H1 (cell line): ENCODE data around the gene CALM3. TPM values are rescaled to one million over a fixed set of nuclear protein-coding genes. Genes with fewer than 3 reads are reported as not detected.

Experiments
- CTCF ChIA-PET: fragments of 300-600 bp; sonication (Branson Sonifier 250); formaldehyde crosslinking; loops from one replicate; lab custom pipeline; 2021; ENCODE audit not compliant: partially characterized antibody; lab: Charles Lee
- POLR2A ChIA-PET: fragments of 300-600 bp; sonication (Branson Sonifier 250); formaldehyde crosslinking; loops from one replicate; lab custom pipeline; 2021; ENCODE audit warnings: inconsistent platforms; ENCODE audit not compliant: partially characterized antibody; lab: Charles Lee
- DNase-seq, 2 experiments: peaks; one replicate each; pipeline versions ENCODE4 v3.0.0 to v3.0.0-alpha.2; 2010 to 2022; ENCODE audit warnings: low spot score in 2 of 2, low read depth in 1 of 2, mixed read lengths in 1 of 2
- FAIRE-seq: peaks from 2 replicates; lab custom pipeline; 2011; peaks lifted over from hg19 to GRCh38; lab: Jason Lieb, UNC
- H2AFZ ChIP-seq: 2 replicates; pipeline ENCODE4 v1.8.1; 2012; ENCODE audit warnings: low read length, inconsistent platforms
- H2AK5ac ChIP-seq: 2 replicates; pipeline ENCODE4 v1.6.1; 2013; ENCODE audit warnings: low read depth, low read length
- H2BK120ac ChIP-seq: replicated peaks from 2 replicates; pipeline ENCODE3; 2013; ENCODE audit warnings: low read depth, low read length, inconsistent platforms
- H2BK12ac ChIP-seq: 2 replicates; pipeline ENCODE4 v1.6.1; 2013; ENCODE audit warnings: low read depth, low read length
- H2BK15ac ChIP-seq: 2 replicates; pipeline ENCODE4 v1.6.1; 2013; ENCODE audit warnings: low read length
- H2BK20ac ChIP-seq: 2 replicates; pipeline ENCODE4 v1.6.1; 2013; ENCODE audit warnings: low read length
- H2BK5ac ChIP-seq: 2 replicates; pipeline ENCODE4 v1.6.1; 2013; ENCODE audit warnings: low read depth, low read length
- H3K14ac ChIP-seq: 2 replicates; pipeline ENCODE4 v1.6.1; 2013; ENCODE audit warnings: inconsistent platforms; ENCODE audit not compliant: insufficient read length
- H3K18ac ChIP-seq: 2 replicates; pipeline ENCODE4 v1.6.1; 2013; ENCODE audit warnings: low read length; ENCODE audit errors: extremely low read depth
- H3K23ac ChIP-seq: 2 replicates; pipeline ENCODE4 v1.6.1; 2013; ENCODE audit warnings: inconsistent platforms; ENCODE audit not compliant: insufficient read length
- H3K23me2 ChIP-seq: 2 replicates; pipeline ENCODE4 v1.6.1; 2013; ENCODE audit warnings: low read depth, low read length
- H3K27ac ChIP-seq: 2 replicates; pipeline ENCODE4 v1.6.1; 2011; ENCODE audit warnings: low read depth, low read length, inconsistent platforms
- H3K27me3 ChIP-seq, 4 experiments: replicated peaks in 1 of 4; 1 replicate in 1 of 4; 2 replicates in 3 of 4; pipeline versions ENCODE4 v1.6.1 to v1.8.1; 2011 to 2013; ENCODE audit warnings: low read length in 3 of 4, mild to moderate bottlenecking in 3 of 4, inconsistent platforms in 2 of 4, mixed read lengths in 2 of 4, moderate library complexity in 1 of 4; ENCODE audit not compliant: control insufficient read depth in 3 of 4, insufficient read depth in 3 of 4; ENCODE audit errors: extremely low read depth in 1 of 4
- H3K36me3 ChIP-seq, 4 experiments: 2 replicates each; pipeline versions ENCODE4 v1.6.1 to v1.8.1; 2011 to 2013; ENCODE audit warnings: mild to moderate bottlenecking in 4 of 4, low read length in 3 of 4, moderate library complexity in 2 of 4, control low read depth in 1 of 4, inconsistent platforms in 1 of 4; ENCODE audit not compliant: insufficient read depth in 4 of 4, control insufficient read depth in 2 of 4
- H3K4ac ChIP-seq: replicated peaks from 2 replicates; pipeline ENCODE3; 2013; ENCODE audit warnings: low read length, low read depth, mixed read lengths, inconsistent platforms; ENCODE audit not compliant: insufficient read length
- H3K4me1 ChIP-seq, 4 experiments: replicated peaks in 1 of 4; 1 replicate in 1 of 4; 2 replicates in 3 of 4; pipeline versions ENCODE4 v1.6.1 to v1.8.1; 2011 to 2013; ENCODE audit warnings: low read length in 3 of 4, inconsistent platforms in 2 of 4, mixed read lengths in 1 of 4; ENCODE audit not compliant: insufficient read depth in 4 of 4, control insufficient read depth in 3 of 4
- H3K4me2 ChIP-seq, 2 experiments: 2 replicates each; pipeline versions ENCODE4 v1.6.1 to v1.8.1; 2011 to 2013; ENCODE audit warnings: low read depth in 2 of 2, low read length in 2 of 2, control low read depth in 1 of 2, inconsistent platforms in 1 of 2, mild to moderate bottlenecking in 1 of 2; ENCODE audit not compliant: insufficient read depth in 1 of 2
- H3K4me3 ChIP-seq, 4 experiments: fragments of 200-600, 300-600 bp in 1 of 4; sonication (generic), shearing (Covaris generic), sonication (Bioruptor Twin) in 1 of 4; 2 replicates each; pipeline versions ENCODE4 v1.5.1 to v1.8.1; 2011 to 2016; ENCODE audit warnings: low read length in 4 of 4, low read depth in 3 of 4, control low read depth in 2 of 4, inconsistent platforms in 2 of 4, mild to moderate bottlenecking in 2 of 4, mixed read lengths in 1 of 4, moderate library complexity in 1 of 4; ENCODE audit not compliant: insufficient read depth in 2 of 4; ENCODE audit errors: extremely low read depth in 1 of 4
- H3K56ac ChIP-seq: replicated peaks from 2 replicates; pipeline ENCODE3; 2013; ENCODE audit warnings: low read depth, mild to moderate bottlenecking, mixed read lengths, low read length, inconsistent platforms; ENCODE audit not compliant: insufficient read length
- H3K79me1 ChIP-seq: 2 replicates; pipeline ENCODE4 v1.6.1; 2013; ENCODE audit warnings: low read depth, low read length, control low read depth
- H3K79me2 ChIP-seq, 2 experiments: 2 replicates each; pipeline versions ENCODE4 v1.6.1 to v1.8.1; 2012 to 2013; ENCODE audit warnings: low read length in 2 of 2, mild to moderate bottlenecking in 2 of 2, inconsistent platforms in 1 of 2; ENCODE audit not compliant: insufficient read depth in 2 of 2, control insufficient read depth in 1 of 2
- H3K9ac ChIP-seq, 4 experiments: replicated peaks in 1 of 4; 1 replicate in 1 of 4; 2 replicates in 3 of 4; pipeline versions ENCODE4 v1.6.1 to v1.8.1; 2011 to 2013; ENCODE audit warnings: low read depth in 3 of 4, low read length in 3 of 4, control low read depth in 2 of 4, mild to moderate bottlenecking in 2 of 4, moderate library complexity in 2 of 4, inconsistent platforms in 1 of 4; ENCODE audit errors: extremely low read depth in 1 of 4
- H3K9me3 ChIP-seq, 2 experiments: 2 replicates each; pipeline versions ENCODE4 v1.6.1 to v1.8.1; 2012 to 2013; ENCODE audit warnings: mild to moderate bottlenecking in 2 of 2, moderate library complexity in 2 of 2, control low read depth in 1 of 2, inconsistent platforms in 1 of 2, low read depth in 1 of 2, low read length in 1 of 2, mixed read lengths in 1 of 2; ENCODE audit not compliant: insufficient read depth in 2 of 2
- H4K20me1 ChIP-seq, 2 experiments: replicated peaks in 1 of 2; 2 replicates each; pipeline versions ENCODE3 to v1.8.1; 2011 to 2013; ENCODE audit warnings: inconsistent platforms in 2 of 2, low read length in 2 of 2, mild to moderate bottlenecking in 1 of 2; ENCODE audit not compliant: insufficient read depth in 2 of 2, control insufficient read depth in 1 of 2
- H4K5ac ChIP-seq: 2 replicates; pipeline ENCODE4 v1.6.1; 2013; ENCODE audit warnings: low read length, low read depth, mixed read lengths, inconsistent platforms; ENCODE audit not compliant: insufficient read length
- H4K8ac ChIP-seq: 2 replicates; pipeline ENCODE4 v1.8.0; 2013; ENCODE audit warnings: mild to moderate bottlenecking, moderate library complexity, low read length, inconsistent platforms; ENCODE audit not compliant: insufficient read depth; ENCODE audit errors: extremely low read depth
- H4K91ac ChIP-seq: replicated peaks from 2 replicates; pipeline ENCODE3; 2013; ENCODE audit warnings: low read length, mixed read lengths, inconsistent platforms; ENCODE audit not compliant: insufficient read length
- CBX5 ChIP-seq: fragments of 300-800, 300-1000 bp; sonication (generic); IDR thresholded peaks from 2 replicates; pipeline ENCODE4 v1.7.1; 2016; ENCODE audit warnings: antibody characterized with exemption, low read length, low read depth
- WGBS, 2 experiments: shearing (Covaris generic) in 1 of 2; methylation state at CpG; one replicate each; pipeline versions ENCODE4 v1.1.6 to v1.1.7; 2013 to 2015; ENCODE audit warnings: low lambda C conversion rate in 2 of 2, mixed read lengths in 2 of 2, inconsistent platforms in 1 of 2, low coverage in 1 of 2, missing lambda C conversion rate in 1 of 2; ENCODE audit not compliant: insufficient replicate concordance in 2 of 2, insufficient coverage in 1 of 2, insufficient read length in 1 of 2; ENCODE audit errors: extremely low coverage in 1 of 2, missing lambda C conversion rate in 1 of 2; 5-methylcytosine and 5-hydroxymethylcytosine counted together
- polyA plus RNA-seq, 7 experiments: library from polyadenylated mRNA; depleted of rRNA in 3 of 7; stranded (reverse) in 5 of 7; unstranded in 2 of 7; fragments of >200 nt in 5 of 7; fragments of 200-250 nt in 2 of 7; gene quantifications; 1 replicate in 5 of 7; 2 replicates in 1 of 7; 4 replicates in 1 of 7; pipeline versions ENCODE4 v1.2.1 to v1.2.3, GENCODE V29; 2011 to 2013; ENCODE audit warnings: missing spikeins in 2 of 7, mixed read lengths in 2 of 7
- total RNA-seq: library from RNA; stranded (reverse); fragmentation: NEBNext Ultra II Directional; extraction: Animal tissue kit (Norgen Biotek cat#: 25700); gene quantifications from 2 replicates; pipeline ENCODE4 v1.2.1, GENCODE V29; 2021

The CALM3 gene
- total and polyA plus RNA-seq, 2 of the 8 experiments (the other 6 are each of a cell fraction or from before 2014, with no cell fraction given), result 315 to 326 TPM

- H3K9ac ChIP-seq, result no peak overlapping the region
Observed at GRCh38 chr19:46608178-46608577, 7.0 kb downstream of the CALM3 start.

More at GRCh38 chr19:46608178-46608577, 7.0 kb downstream of the CALM3 start:
- no peaks in the 10 kb centered on the region for H3K27me3 ChIP-seq
- no peaks in the 10 kb centered on the region for H3K9me3 ChIP-seq
- H3K79me1 ChIP-seq, result peaks cover 10% of the 10 kb centered on the region
- no peak overlapping the region for H3K4me3 ChIP-seq
- no peak overlapping the region for H3K14ac ChIP-seq
- no peak for TF ChIP-seq CBX5
- ChIA-PET POLR2A (interaction anchor here (1.7 to 2.2 kb wide), 2 partner anchors 13 to 18 kb away, joined by 4 to 7 read pairs; no protein-coding TSS in a partner anchor), CTCF (interaction anchor here (2.8 kb wide), 1 partner anchor 8 kb away, joined by 21 read pairs; no protein-coding TSS in a partner anchor)
- peaks cover 14 to 29% of the 10 kb centered on the region in 2 experiments for H4K20me1 ChIP-seq
- DNase-seq, result no peak
- H3K4me1 ChIP-seq, result peaks cover 0 to 11% (median 2%) of the 10 kb centered on the region in 4 experiments; a peak in 4 of 7 replicates
- peaks cover 5 to 18% of the 10 kb centered on the region in 2 experiments for H3K79me2 ChIP-seq
- H3K36me3 ChIP-seq, result peaks cover 16 to 44% (median 40%) of the 10 kb centered on the region in 4 experiments; a peak in 7 of 8 replicates
- H4K5ac ChIP-seq, result no peak overlapping the region
- no peaks in the 10 kb centered on the region for H3K23me2 ChIP-seq
- no peak overlapping the region for H3K27ac ChIP-seq
- no peak overlapping the region for H2BK20ac ChIP-seq
- H2BK120ac ChIP-seq, result no peak overlapping the region
- no peak overlapping the region for H3K56ac ChIP-seq
- no peak overlapping the region for H2BK5ac ChIP-seq
- no peak overlapping the region for H4K8ac ChIP-seq
- no peak overlapping the region for H2BK12ac ChIP-seq
- no peak overlapping the region for H3K4me2 ChIP-seq
- no peak overlapping the region for H3K18ac ChIP-seq
- H3K4ac ChIP-seq, result no peak overlapping the region
- H4K91ac ChIP-seq, result no peak overlapping the region
- no peak for FAIRE-seq
- H3K23ac ChIP-seq, result no peak overlapping the region
- H2BK15ac ChIP-seq, result no peak overlapping the region
- WGBS, 2 experiments, result 93% methylated on average over 9 of the region's 9 CpGs; no CpG with 5 or more reads in 1 of the 2 experiments
- H2AK5ac ChIP-seq, result no peak overlapping the region
- H2AFZ ChIP-seq, result no peak overlapping the region
